ENCODE results near the gene RUSC2.

Gene RUSC2

GRCh38 chr9:35489313-35490154, at the start of gene RUSC2:
TSS of gene RUSC2 (plus strand) at chr9:35490111. CDS start at chr9:35546522, 56,411 bp downstream.
- no peak for TF ChIP-seq CTCF (IDR thresholded peaks at IDR 0.05; ENCODE audit: insufficient read depth, low read length, poor library complexity, severe bottlenecking)
- no peaks in the 10 kb centered on the region; the same call in 1 of the 2 replicates for H3K27me3 ChIP-seq (replicated peaks; ENCODE audit: control insufficient read depth, insufficient read depth, low read length)
- no peaks in the 10 kb centered on the region for H3K36me3 ChIP-seq (ENCODE audit: control insufficient read depth, insufficient read depth, low read length)
- peak; percentile 36 for DNase-seq (ENCODE audit: extremely low read depth, insufficient read length)
- peak within 1 kb of the TSS; percentile 30 for H3K4me3 ChIP-seq (replicated peaks; ENCODE audit: low read depth, low read length)

- Histone ChIP-seq H3K4me3 (replicated peaks; ENCODE audit: low read depth, low read length) (no peak overlapping the region), H3K36me3 (ENCODE audit: control insufficient read depth, insufficient read depth, low read length) (no peaks in the 10 kb centered on the region), H3K27me3 (replicated peaks; ENCODE audit: control insufficient read depth, insufficient read depth, low read length) (no peaks in the 10 kb centered on the region)
- DNase-seq (ENCODE audit: extremely low read depth, insufficient read length) = no peak
- TF ChIP-seq CTCF (IDR thresholded peaks at IDR 0.05; ENCODE audit: insufficient read depth, low read length, poor library complexity, severe bottlenecking) = no peak
Measured at GRCh38 chr9:35446012-35446411, 43.9 kb upstream of the RUSC2 start.

- H3K27me3 ChIP-seq (replicated peaks; ENCODE audit: control insufficient read depth, insufficient read depth, low read length) = no peaks in the 10 kb centered on the region
- no peak for DNase-seq (ENCODE audit: extremely low read depth, insufficient read length)
- no peak for TF ChIP-seq CTCF (IDR thresholded peaks at IDR 0.05; ENCODE audit: insufficient read depth, low read length, poor library complexity, severe bottlenecking)
- H3K36me3 ChIP-seq (ENCODE audit: control insufficient read depth, insufficient read depth, low read length) = no peaks in the 10 kb centered on the region
- no peak overlapping the region for H3K4me3 ChIP-seq (replicated peaks; ENCODE audit: low read depth, low read length)
Measured at GRCh38 chr9:35448496-35448895, 41.4 kb upstream of the RUSC2 start.

- DNase-seq (ENCODE audit: extremely low read depth, insufficient read length) = no peak
- peak; percentile 10 for TF ChIP-seq CTCF (IDR thresholded peaks at IDR 0.05; ENCODE audit: insufficient read depth, low read length, poor library complexity, severe bottlenecking)
- Histone ChIP-seq H3K36me3 (ENCODE audit: control insufficient read depth, insufficient read depth, low read length) (no peaks in the 10 kb centered on the region), H3K27me3 (replicated peaks; ENCODE audit: control insufficient read depth, insufficient read depth, low read length) (no peaks in the 10 kb centered on the region), H3K4me3 (replicated peaks; ENCODE audit: low read depth, low read length) (no peak overlapping the region)
Measured at GRCh38 chr9:35452481-35452880, 37.4 kb upstream of the RUSC2 start.

- H3K4me3 ChIP-seq (replicated peaks; ENCODE audit: low read depth, low read length) = no peak overlapping the region
- H3K36me3 ChIP-seq (ENCODE audit: control insufficient read depth, insufficient read depth, low read length) = no peaks in the 10 kb centered on the region
- DNase-seq (ENCODE audit: extremely low read depth, insufficient read length) = no peak
- no peaks in the 10 kb centered on the region for H3K27me3 ChIP-seq (replicated peaks; ENCODE audit: control insufficient read depth, insufficient read depth, low read length)
- no peak for TF ChIP-seq CTCF (IDR thresholded peaks at IDR 0.05; ENCODE audit: insufficient read depth, low read length, poor library complexity, severe bottlenecking)
Measured at GRCh38 chr9:35453786-35454185, 36.1 kb upstream of the RUSC2 start.

Measured in GM06990 (cell line).